ENCODE measurements around the gene DYNC2H1.

DNA sequence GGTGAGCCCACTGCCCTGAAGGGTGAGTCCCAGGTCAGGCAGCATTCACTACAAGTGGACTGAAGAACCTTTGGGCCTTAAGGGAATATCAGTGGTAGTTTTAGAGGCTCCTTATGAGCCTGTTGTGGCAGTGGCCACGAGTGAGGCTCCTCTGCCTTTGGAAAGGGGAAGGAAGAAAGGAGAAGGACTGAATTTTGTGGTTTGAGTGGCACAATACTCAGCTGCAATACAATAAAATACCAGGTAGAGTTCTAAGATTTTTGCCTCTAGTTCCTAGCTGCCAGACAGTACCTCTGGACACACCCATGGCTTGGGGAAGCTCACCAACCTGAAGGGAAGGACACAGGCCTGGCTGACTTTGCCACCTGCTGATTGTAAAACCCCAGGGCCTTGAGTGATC, 260.9 kb downstream of the DYNC2H1 start:
- TF ChIP-seq, protein P1, sequence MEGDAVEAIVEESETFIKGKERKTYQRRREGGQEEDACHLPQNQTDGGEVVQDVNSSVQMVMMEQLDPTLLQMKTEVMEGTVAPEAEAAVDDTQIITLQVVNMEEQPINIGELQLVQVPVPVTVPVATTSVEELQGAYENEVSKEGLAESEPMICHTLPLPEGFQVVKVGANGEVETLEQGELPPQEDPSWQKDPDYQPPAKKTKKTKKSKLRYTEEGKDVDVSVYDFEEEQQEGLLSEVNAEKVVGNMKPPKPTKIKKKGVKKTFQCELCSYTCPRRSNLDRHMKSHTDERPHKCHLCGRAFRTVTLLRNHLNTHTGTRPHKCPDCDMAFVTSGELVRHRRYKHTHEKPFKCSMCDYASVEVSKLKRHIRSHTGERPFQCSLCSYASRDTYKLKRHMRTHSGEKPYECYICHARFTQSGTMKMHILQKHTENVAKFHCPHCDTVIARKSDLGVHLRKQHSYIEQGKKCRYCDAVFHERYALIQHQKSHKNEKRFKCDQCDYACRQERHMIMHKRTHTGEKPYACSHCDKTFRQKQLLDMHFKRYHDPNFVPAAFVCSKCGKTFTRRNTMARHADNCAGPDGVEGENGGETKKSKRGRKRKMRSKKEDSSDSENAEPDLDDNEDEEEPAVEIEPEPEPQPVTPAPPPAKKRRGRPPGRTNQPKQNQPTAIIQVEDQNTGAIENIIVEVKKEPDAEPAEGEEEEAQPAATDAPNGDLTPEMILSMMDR (IDR thresholded peaks at IDR 0.05) = no peak
- TF ChIP-seq POLR2A (IDR thresholded peaks at IDR 0.05) = no peak

Measured in sigmoid colon (tissue), 3 donors.